SK-N-SH treated with all-trans-retinoic acid at 6 μM for 48 hours (cell line): ENCODE results near the gene MAPK7.

Experiments
- ATAC-seq: fragments of 200-7000 bp; cut with Tn5 transposase; 3 replicates; pipeline ENCODE4 v1.9.1; 2020; ENCODE audit warnings: mild to moderate bottlenecking, moderate library complexity
- ARNTL ChIP-seq: fragments of 450-650 bp; formaldehyde crosslinking; IDR thresholded peaks from 2 replicates; pipeline ENCODE4 v1.5.0; 2020; ENCODE audit warnings: low read depth, mild to moderate bottlenecking, moderate library complexity, borderline replicate concordance
- BACH2 ChIP-seq: fragments of 250-450 bp; sonication (Bioruptor Pico); IDR thresholded peaks from 2 replicates; pipeline ENCODE4 v1.9.0; 2021; ENCODE audit warnings: mild to moderate bottlenecking, borderline replicate concordance
- CSDC2 ChIP-seq: fragments of 250-450 bp; sonication (Bioruptor Pico); IDR thresholded peaks from 2 replicates; pipeline ENCODE4 v1.5.0; 2020; ENCODE audit warnings: mild to moderate bottlenecking, moderate library complexity
- CSRNP3 ChIP-seq: fragments of 250-450 bp; sonication (Bioruptor Pico); IDR thresholded peaks from 2 replicates; pipeline ENCODE4 v1.5.1; 2021; ENCODE audit warnings: mild to moderate bottlenecking, moderate library complexity
- ESRRG ChIP-seq: fragments of 250-450 bp; sonication (Bioruptor Pico); IDR thresholded peaks from 2 replicates; pipeline ENCODE4 v1.6.1; 2021; ENCODE audit warnings: mild to moderate bottlenecking
- GLIS3 ChIP-seq: fragments of 250-450 bp; sonication (Bioruptor Pico); IDR thresholded peaks from 2 replicates; pipeline ENCODE4 v1.5.0; 2020; ENCODE audit warnings: mild to moderate bottlenecking, moderate library complexity
- ISL1 ChIP-seq: fragments of 250-450 bp; sonication (Bioruptor Pico); IDR thresholded peaks from 2 replicates; pipeline ENCODE4 v2.1.2; 2022; ENCODE audit warnings: mild to moderate bottlenecking, moderate library complexity
- OSR1 ChIP-seq: fragments of 250-450 bp; sonication (Bioruptor Pico); IDR thresholded peaks from 2 replicates; pipeline ENCODE4 v1.8.0; 2022; ENCODE audit warnings: moderate library complexity, mild to moderate bottlenecking, inconsistent platforms
- POU6F1 ChIP-seq: fragments of 250-450 bp; sonication (Bioruptor Pico); IDR thresholded peaks from 2 replicates; pipeline ENCODE4 v1.8.0; 2021; ENCODE audit warnings: low read depth, mild to moderate bottlenecking, moderate library complexity, borderline replicate concordance
- PPARA ChIP-seq: fragments of 250-450 bp; sonication (Bioruptor Pico); IDR thresholded peaks from 2 replicates; pipeline ENCODE4 v1.5.0; 2020; ENCODE audit warnings: mild to moderate bottlenecking, borderline replicate concordance
- RARB ChIP-seq: fragments of 250-450 bp; sonication (Bioruptor Pico); IDR thresholded peaks from 2 replicates; pipeline ENCODE4 v1.8.0; 2021; ENCODE audit warnings: mild to moderate bottlenecking, moderate library complexity
- SNAI2 ChIP-seq: fragments of 250-450 bp; sonication (Bioruptor Pico); IDR thresholded peaks from 2 replicates; pipeline ENCODE4 v1.5.0; 2020; ENCODE audit warnings: mild to moderate bottlenecking, moderate library complexity
- TCF4 ChIP-seq: fragments of 250-450 bp; sonication (Bioruptor Pico); IDR thresholded peaks from 2 replicates; pipeline ENCODE4 v1.8.0; 2021; ENCODE audit warnings: mild to moderate bottlenecking, moderate library complexity, borderline replicate concordance
- TOX ChIP-seq: fragments of 250-450 bp; sonication (Bioruptor Pico); IDR thresholded peaks from 2 replicates; pipeline ENCODE4 v1.8.0; 2021; ENCODE audit warnings: mild to moderate bottlenecking, moderate library complexity, borderline replicate concordance
- ZC3H10 ChIP-seq: fragments of 250-450 bp; sonication (Bioruptor Pico); IDR thresholded peaks from 2 replicates; pipeline ENCODE4 v1.5.1; 2021; ENCODE audit warnings: mild to moderate bottlenecking, moderate library complexity
- ZFP3 ChIP-seq: fragments of 250-450 bp; sonication (Bioruptor Pico); IDR thresholded peaks from 2 replicates; pipeline ENCODE4 v1.5.0; 2020; ENCODE audit warnings: mild to moderate bottlenecking, moderate library complexity
- ZFP30 ChIP-seq: fragments of 450-650 bp; formaldehyde crosslinking; IDR thresholded peaks from 2 replicates; pipeline ENCODE4 v1.5.0; 2022; ENCODE audit warnings: mild to moderate bottlenecking, moderate library complexity
- ZNF565 ChIP-seq: fragments of 450-650 bp; formaldehyde crosslinking; conservative IDR thresholded peaks from 2 replicates; pipeline ENCODE4 v1.5.0; 2020; ENCODE audit warnings: low read depth, mild to moderate bottlenecking, moderate library complexity
- ZNF70 ChIP-seq: fragments of 450-650 bp; formaldehyde crosslinking; IDR thresholded peaks from 2 replicates; pipeline ENCODE4 v1.5.0; 2020; ENCODE audit warnings: mild to moderate bottlenecking, moderate library complexity
- ZNF8 ChIP-seq: fragments of 450-650 bp; formaldehyde crosslinking; IDR thresholded peaks from 2 replicates; pipeline ENCODE4 v1.5.0; 2020; ENCODE audit warnings: mild to moderate bottlenecking, moderate library complexity
- TF ChIP-seq, protein P1 (sequence below): fragments of 250-450 bp; sonication (Bioruptor Pico); IDR thresholded peaks from 2 replicates; pipeline ENCODE4 v1.8.0; 2020; ENCODE audit warnings: mild to moderate bottlenecking, moderate library complexity, borderline replicate concordance
- TF ChIP-seq, protein P2 (sequence below): fragments of 250-450 bp; sonication (Bioruptor Pico); IDR thresholded peaks from 2 replicates; pipeline ENCODE4 v1.5.1; 2020; ENCODE audit warnings: low read depth, mild to moderate bottlenecking, moderate library complexity
- TF ChIP-seq, protein P3 (sequence below): fragments of 250-450 bp; sonication (Bioruptor Pico); IDR thresholded peaks from 2 replicates; pipeline ENCODE4 v1.5.0; 2020; ENCODE audit warnings: mild to moderate bottlenecking, moderate library complexity

Gene MAPK7

DNA sequence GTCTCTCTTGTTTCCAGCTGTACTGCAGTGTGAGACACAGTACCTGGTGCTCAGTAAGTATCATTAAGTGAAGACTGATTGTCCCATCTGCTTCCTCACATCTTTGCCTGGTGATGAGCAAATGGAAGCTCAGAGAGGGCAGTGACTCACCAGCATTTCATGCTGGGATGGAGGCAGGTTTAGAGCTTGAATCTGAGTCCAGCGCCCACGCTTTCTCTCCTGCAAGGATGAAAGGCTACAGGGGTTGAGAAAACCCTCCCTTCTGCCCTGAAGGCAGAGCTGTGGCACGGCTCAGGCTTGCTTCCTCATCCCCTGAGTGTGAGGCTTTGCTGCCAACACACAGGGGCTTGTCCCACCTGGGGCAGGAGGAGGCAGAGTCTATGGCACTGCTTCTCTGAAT, 31.2 kb downstream of the MAPK7 start:
- no peak for TF ChIP-seq RARB (CRISPR knock-in tag)
- TF ChIP-seq TOX: no peak
- no peak for TF ChIP-seq ARNTL (CRISPR knock-in tag)
- TF ChIP-seq ZFP3 (CRISPR knock-in tag): no peak
- TF ChIP-seq TCF4 (CRISPR knock-in tag): no peak
- no peak for TF ChIP-seq ZNF565 (CRISPR knock-in tag)
- no peak for TF ChIP-seq ZNF70
- no peak for TF ChIP-seq OSR1 (CRISPR knock-in tag)
- TF ChIP-seq ZNF8: no peak
- TF ChIP-seq ZC3H10 (CRISPR knock-in tag): no peak
- TF ChIP-seq GLIS3 (CRISPR knock-in tag): no peak
- TF ChIP-seq ISL1 (CRISPR knock-in tag): no peak
- TF ChIP-seq BACH2 (CRISPR knock-in tag): no peak
- TF ChIP-seq ESRRG (CRISPR knock-in tag): no peak
- TF ChIP-seq PPARA: no peak
- TF ChIP-seq SNAI2: no peak
- no peak for TF ChIP-seq POU6F1
- no peak for TF ChIP-seq CSRNP3 (CRISPR knock-in tag)
- TF ChIP-seq, protein P1, sequence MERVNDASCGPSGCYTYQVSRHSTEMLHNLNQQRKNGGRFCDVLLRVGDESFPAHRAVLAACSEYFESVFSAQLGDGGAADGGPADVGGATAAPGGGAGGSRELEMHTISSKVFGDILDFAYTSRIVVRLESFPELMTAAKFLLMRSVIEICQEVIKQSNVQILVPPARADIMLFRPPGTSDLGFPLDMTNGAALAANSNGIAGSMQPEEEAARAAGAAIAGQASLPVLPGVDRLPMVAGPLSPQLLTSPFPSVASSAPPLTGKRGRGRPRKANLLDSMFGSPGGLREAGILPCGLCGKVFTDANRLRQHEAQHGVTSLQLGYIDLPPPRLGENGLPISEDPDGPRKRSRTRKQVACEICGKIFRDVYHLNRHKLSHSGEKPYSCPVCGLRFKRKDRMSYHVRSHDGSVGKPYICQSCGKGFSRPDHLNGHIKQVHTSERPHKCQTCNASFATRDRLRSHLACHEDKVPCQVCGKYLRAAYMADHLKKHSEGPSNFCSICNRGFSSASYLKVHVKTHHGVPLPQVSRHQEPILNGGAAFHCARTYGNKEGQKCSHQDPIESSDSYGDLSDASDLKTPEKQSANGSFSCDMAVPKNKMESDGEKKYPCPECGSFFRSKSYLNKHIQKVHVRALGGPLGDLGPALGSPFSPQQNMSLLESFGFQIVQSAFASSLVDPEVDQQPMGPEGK (CRISPR knock-in tag): no peak
- ATAC-seq: peak; percentile 21; the same call in 2 of the 3 replicates

- no peak; the same call in 2 of the 3 replicates for ATAC-seq
- TF ChIP-seq PPARA: no peak
Observed at GRCh38 chr17:19410091-19410490, 31.8 kb downstream of the MAPK7 start.

- TF ChIP-seq, protein P2, sequence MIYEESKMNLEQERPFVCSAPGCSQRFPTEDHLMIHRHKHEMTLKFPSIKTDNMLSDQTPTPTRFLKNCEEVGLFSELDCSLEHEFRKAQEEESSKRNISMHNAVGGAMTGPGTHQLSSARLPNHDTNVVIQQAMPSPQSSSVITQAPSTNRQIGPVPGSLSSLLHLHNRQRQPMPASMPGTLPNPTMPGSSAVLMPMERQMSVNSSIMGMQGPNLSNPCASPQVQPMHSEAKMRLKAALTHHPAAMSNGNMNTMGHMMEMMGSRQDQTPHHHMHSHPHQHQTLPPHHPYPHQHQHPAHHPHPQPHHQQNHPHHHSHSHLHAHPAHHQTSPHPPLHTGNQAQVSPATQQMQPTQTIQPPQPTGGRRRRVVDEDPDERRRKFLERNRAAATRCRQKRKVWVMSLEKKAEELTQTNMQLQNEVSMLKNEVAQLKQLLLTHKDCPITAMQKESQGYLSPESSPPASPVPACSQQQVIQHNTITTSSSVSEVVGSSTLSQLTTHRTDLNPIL (CRISPR knock-in tag): no peak
- TF ChIP-seq SNAI2 (no peak), TCF4 (CRISPR knock-in tag) (no peak), CSDC2 (CRISPR knock-in tag) (no peak), GLIS3 (CRISPR knock-in tag) (no peak), ZC3H10 (CRISPR knock-in tag) (no peak), ESRRG (CRISPR knock-in tag) (no peak), ZNF70 (no peak), ZNF8 (no peak), OSR1 (CRISPR knock-in tag) (no peak), RARB (CRISPR knock-in tag) (no peak), ZFP30 (CRISPR knock-in tag) (no peak), ZFP3 (CRISPR knock-in tag) (no peak), TOX (no peak)
- TF ChIP-seq, protein P3, sequence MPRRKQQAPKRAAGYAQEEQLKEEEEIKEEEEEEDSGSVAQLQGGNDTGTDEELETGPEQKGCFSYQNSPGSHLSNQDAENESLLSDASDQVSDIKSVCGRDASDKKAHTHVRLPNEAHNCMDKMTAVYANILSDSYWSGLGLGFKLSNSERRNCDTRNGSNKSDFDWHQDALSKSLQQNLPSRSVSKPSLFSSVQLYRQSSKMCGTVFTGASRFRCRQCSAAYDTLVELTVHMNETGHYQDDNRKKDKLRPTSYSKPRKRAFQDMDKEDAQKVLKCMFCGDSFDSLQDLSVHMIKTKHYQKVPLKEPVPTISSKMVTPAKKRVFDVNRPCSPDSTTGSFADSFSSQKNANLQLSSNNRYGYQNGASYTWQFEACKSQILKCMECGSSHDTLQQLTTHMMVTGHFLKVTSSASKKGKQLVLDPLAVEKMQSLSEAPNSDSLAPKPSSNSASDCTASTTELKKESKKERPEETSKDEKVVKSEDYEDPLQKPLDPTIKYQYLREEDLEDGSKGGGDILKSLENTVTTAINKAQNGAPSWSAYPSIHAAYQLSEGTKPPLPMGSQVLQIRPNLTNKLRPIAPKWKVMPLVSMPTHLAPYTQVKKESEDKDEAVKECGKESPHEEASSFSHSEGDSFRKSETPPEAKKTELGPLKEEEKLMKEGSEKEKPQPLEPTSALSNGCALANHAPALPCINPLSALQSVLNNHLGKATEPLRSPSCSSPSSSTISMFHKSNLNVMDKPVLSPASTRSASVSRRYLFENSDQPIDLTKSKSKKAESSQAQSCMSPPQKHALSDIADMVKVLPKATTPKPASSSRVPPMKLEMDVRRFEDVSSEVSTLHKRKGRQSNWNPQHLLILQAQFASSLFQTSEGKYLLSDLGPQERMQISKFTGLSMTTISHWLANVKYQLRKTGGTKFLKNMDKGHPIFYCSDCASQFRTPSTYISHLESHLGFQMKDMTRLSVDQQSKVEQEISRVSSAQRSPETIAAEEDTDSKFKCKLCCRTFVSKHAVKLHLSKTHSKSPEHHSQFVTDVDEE (CRISPR knock-in tag): no peak
- TF ChIP-seq, protein P1 (CRISPR knock-in tag): no peak
- ATAC-seq: peak; percentile 88
Observed at GRCh38 chr17:19410875-19411620, 32.8 kb downstream of the MAPK7 start, which contains the start of gene RNF112. Gene RNF112, plus strand, starts transcription at chr17:19411232. Its CDS starts 177 bp downstream, at chr17:19411409.
